K562 (cell line): Measurements from ENCODE around the gene CBR4. TPM values are rescaled to one million over a fixed set of nuclear protein-coding genes. Genes with fewer than 3 reads are reported as not detected.

ENCODE experiments used
- ATAC-seq: fragments of 200-7000 bp; cut with Tn5 transposase; 3 replicates; pipeline ENCODE4 v1.9.1; 2020; ENCODE audit warnings: moderate library complexity
- BruUV-seq: library from RNA; stranded (reverse); fragments of 400-500 nt; replicated peaks from 2 replicates; lab custom pipeline; 2021; lab: Mats Ljungman, UMichigan
- CTCF ChIA-PET: fragments of 300-600 bp; formaldehyde crosslinking; extraction: SDS; loops from one replicate; lab custom pipeline; 2021; ENCODE audit warnings: low intra/inter-chr PET ratio; lab: Yijun Ruan, JAX
- POLR2A ChIA-PET: fragments of 300-600, 350-650 bp; sonication (Branson Sonifier 250); formaldehyde crosslinking; extraction: SDS; loops from one replicate; lab custom pipeline; 2021; ENCODE audit warnings: antibody characterized with exemption, inconsistent platforms; lab: Yijun Ruan, JAX
- DNase-seq, 4 experiments: peaks; one replicate each; pipeline versions ENCODE4 v3.0.0 to v3.0.0-alpha.2; 2011 to 2018; ENCODE audit warnings: low spot score in 3 of 4, mixed read lengths in 3 of 4; ENCODE audit errors: extremely low read depth in 1 of 4
- FAIRE-seq: peaks from 2 replicates; lab custom pipeline; 2011; peaks lifted over from hg19 to GRCh38; lab: Jason Lieb, UNC
- H2AFZ ChIP-seq: 2 replicates; pipeline ENCODE4 v1.6.0; 2011; ENCODE audit warnings: low read depth, low read length, control low read depth, inconsistent platforms
- H3K27ac ChIP-seq: fragments of 200-600 bp; 3 replicates; pipeline ENCODE4 v1.8.0; 2011; ENCODE audit warnings: low read depth, mild to moderate bottlenecking, control low read depth, inconsistent platforms, low read length, moderate library complexity, mixed read lengths; ENCODE audit errors: extremely low read depth
- H3K27me3 ChIP-seq, 2 experiments: fragments of 300-600 bp in 1 of 2; 2 replicates in 1 of 2; 3 replicates in 1 of 2; pipeline versions ENCODE4 v1.6.0 to v1.8.0; 2011; ENCODE audit warnings: inconsistent platforms in 2 of 2, low read length in 2 of 2, mild to moderate bottlenecking in 1 of 2, mixed read lengths in 1 of 2, moderate library complexity in 1 of 2; ENCODE audit not compliant: control insufficient read depth in 2 of 2, insufficient read depth in 2 of 2
- H3K36me3 ChIP-seq: fragments of 300-600 bp; 3 replicates; pipeline ENCODE4 v1.8.0; 2011; ENCODE audit warnings: mild to moderate bottlenecking, low read length, inconsistent platforms; ENCODE audit not compliant: control insufficient read depth, insufficient read depth
- H3K4me1 ChIP-seq, 2 experiments: fragments of 200-600 bp in 1 of 2; replicated peaks in 1 of 2; 2 replicates in 1 of 2; 3 replicates in 1 of 2; pipeline versions ENCODE4 v1.5.1 to v1.8.0; 2011; ENCODE audit warnings: inconsistent platforms in 2 of 2, low read length in 2 of 2, mild to moderate bottlenecking in 1 of 2, mixed read lengths in 1 of 2, moderate library complexity in 1 of 2; ENCODE audit not compliant: control insufficient read depth in 2 of 2, insufficient read depth in 2 of 2
- H3K4me2 ChIP-seq: 2 replicates; pipeline ENCODE4 v1.6.1; 2011; ENCODE audit warnings: low read length, control low read depth, inconsistent platforms, mixed read lengths; ENCODE audit not compliant: insufficient read depth
- H3K4me3 ChIP-seq: fragments of 200-600 bp; sonication (generic), shearing (Covaris generic); 2 replicates; pipeline ENCODE4 v1.5.1; 2016; ENCODE audit warnings: control low read depth, inconsistent platforms
- H3K79me2 ChIP-seq: fragments of 200-600 bp; 3 replicates; pipeline ENCODE4 v1.8.0; 2011; ENCODE audit warnings: low read length, inconsistent platforms; ENCODE audit not compliant: control insufficient read depth, insufficient read depth
- H3K9ac ChIP-seq, 2 experiments: 2 replicates each; pipeline versions ENCODE4 v1.6.0 to v1.6.1; 2011; ENCODE audit warnings: low read depth in 2 of 2, low read length in 2 of 2, control low read depth in 1 of 2, inconsistent platforms in 1 of 2, mild to moderate bottlenecking in 1 of 2, mixed read lengths in 1 of 2; ENCODE audit not compliant: insufficient read depth in 1 of 2
- H3K9me1 ChIP-seq: one replicate; pipeline ENCODE4 v1.6.0; 2011; ENCODE audit warnings: inconsistent platforms, mild to moderate bottlenecking, low read length, moderate library complexity; ENCODE audit not compliant: control insufficient read depth, insufficient read depth
- H3K9me3 ChIP-seq: replicated peaks from 2 replicates; pipeline ENCODE4 v1.5.1; 2011; ENCODE audit warnings: low read depth, low read length, inconsistent platforms; ENCODE audit not compliant: control insufficient read depth, insufficient read depth
- H4K20me1 ChIP-seq: replicated peaks from 2 replicates; pipeline ENCODE4 v1.6.1; 2011; ENCODE audit warnings: low read length, inconsistent platforms, mixed read lengths; ENCODE audit not compliant: control insufficient read depth, insufficient read depth
- COPS2 ChIP-seq: fragments of 450-650 bp; conservative IDR thresholded peaks from 2 replicates; pipeline ENCODE4 v1.6.1; 2016; ENCODE audit warnings: mild to moderate bottlenecking, moderate library complexity
- CUX1 ChIP-seq: fragments of 200-800 bp; sonication (Bioruptor generic); IDR thresholded peaks from 2 replicates; pipeline ENCODE4 v1.6.1; 2016; ENCODE audit warnings: missing genetic modification characterization, missing compliant biosample characterization
- EHMT2 ChIP-seq: fragments of 450-650 bp; IDR thresholded peaks from 2 replicates; pipeline ENCODE4 v1.6.1; 2018; ENCODE audit warnings: antibody characterized with exemption
- GABPB2 ChIP-seq: fragments of 250-450 bp; sonication (Bioruptor Pico); conservative IDR thresholded peaks from 2 replicates; pipeline ENCODE4 v1.5.1; 2021; ENCODE audit warnings: mild to moderate bottlenecking
- LCOR ChIP-seq: sonication (generic); formaldehyde crosslinking; IDR thresholded peaks from 2 replicates; pipeline ENCODE4 v1.8.0; 2022; ENCODE audit warnings: mild to moderate bottlenecking, missing genetic modification reagents
- PRDM10 ChIP-seq: fragments of 450-650 bp; IDR thresholded peaks from 2 replicates; pipeline ENCODE4 v1.6.1; 2018; ENCODE audit not compliant: partially characterized antibody
- RBBP5 ChIP-seq: fragments of 200-600 bp; sonication (generic); IDR thresholded peaks from 2 replicates; pipeline ENCODE4 v1.6.1; 2012; ENCODE audit warnings: borderline replicate concordance, mild to moderate bottlenecking, low read length, control low read depth, inconsistent platforms; ENCODE audit not compliant: insufficient read depth, poor library complexity, severe bottlenecking
- RUNX1 ChIP-seq: sonication (generic); IDR thresholded peaks from 2 replicates; pipeline ENCODE4 v1.6.1; 2016; ENCODE audit warnings: antibody characterized with exemption, low read depth
- ZKSCAN1 ChIP-seq: fragments of 150-350 bp; IDR thresholded peaks from 2 replicates; pipeline ENCODE4 v1.6.1; 2016; ENCODE audit warnings: low read depth, low read length
- ZNF830 ChIP-seq: fragments of 250-450 bp; sonication (Bioruptor Pico); IDR thresholded peaks from 2 replicates; pipeline ENCODE4 v1.5.0; 2021; ENCODE audit warnings: mild to moderate bottlenecking
- WGBS: fragments of 100-300 bp; shearing (Covaris generic); methylation state at CpG from one replicate; pipeline ENCODE4 v1.1.6; 2016; ENCODE audit warnings: low coverage, mixed read lengths; ENCODE audit not compliant: insufficient coverage; ENCODE audit errors: missing lambda C conversion rate; 5-methylcytosine and 5-hydroxymethylcytosine counted together
- in situ Hi-C: fragments of 300-500 bp; cut with MboI; formaldehyde crosslinking; loops from 4 replicates; pipeline ENCODE4 v1.15.0; 2018; ENCODE audit warnings: inconsistent platforms, mixed read lengths
- intact Hi-C: fragments of 100-400 bp; cut with micrococcal nuclease; formaldehyde crosslinking; loops from 2 replicates; pipeline ENCODE4 v1.14.2; 2022
- polyA plus RNA-seq, 8 experiments: library from polyadenylated mRNA; depleted of rRNA in 4 of 8; stranded (reverse) in 5 of 8; unstranded in 3 of 8; fragments of >200 nt; fragmentation: Nextera tagmentation in 2 of 8; fragmentation: Illumina TruSeq in 1 of 8; extraction: Ambion mirVana in 2 of 8; extraction: Trizol in 1 of 8; gene quantifications; 2 replicates each; pipeline versions ENCODE4 v1.2.1 to v1.2.3, GENCODE V29; 2011 to 2014; ENCODE audit warnings: inconsistent platforms in 1 of 8, missing spikeins in 1 of 8
- total RNA-seq, 7 experiments: library from RNA; depleted of rRNA in 6 of 7; stranded (reverse); fragments of >200 nt in 6 of 7; fragmentation: Illumina TruSeq in 2 of 7; extraction: Trizol in 2 of 7; gene quantifications; 2 replicates each; pipeline versions ENCODE4 v1.2.1 to v1.2.3, GENCODE V29; 2011 to 2021; ENCODE audit warnings: low replicate concordance in 1 of 7

Gene CBR4
- total and polyA plus RNA-seq, 9 of the 15 experiments (the other 6 are each of a cell fraction or from before 2014, with no cell fraction given), result 12.1 to 26.4 (median 18.6) TPM

GRCh38 chr4:169052594-169052945 lies 42.5 kb upstream of the CBR4 start:
- Histone ChIP-seq H3K9me1 (no peaks in the 10 kb centered on the region), H3K9me3 (no peaks in the 10 kb centered on the region), H2AFZ (no peak overlapping the region), H3K27ac (no peak overlapping the region), H3K4me1 (no peaks in the 10 kb centered on the region), H3K79me2 (no peaks in the 10 kb centered on the region), H3K36me3 (no peaks in the 10 kb centered on the region), H3K9ac (no peak overlapping the region), H3K4me2 (no peak overlapping the region), H4K20me1 (no peaks in the 10 kb centered on the region), H3K4me3 (no peak overlapping the region), H3K27me3 (peaks cover 32 to 35% of the 10 kb centered on the region in 2 experiments; a peak in 4 of 5 replicates)
- ChIA-PET POLR2A (no interaction called here), CTCF (no interaction called here)
- ATAC-seq (no peak), FAIRE-seq (no peak), DNase-seq (no peak)
- TF ChIP-seq CUX1, result no peak
- no peak for TF ChIP-seq LCOR (CRISPR knock-in tag)
- no peak for TF ChIP-seq COPS2
- no peak for TF ChIP-seq PRDM10
- TF ChIP-seq ZNF830 (CRISPR knock-in tag), result no peak
- no peak for TF ChIP-seq RBBP5
- no peak for TF ChIP-seq ZKSCAN1
- no peak for TF ChIP-seq EHMT2
- no peak for TF ChIP-seq GABPB2 (CRISPR knock-in tag)
- no peak for TF ChIP-seq RUNX1
- no TSS peak for BruUV-seq
- in situ Hi-C loops (no loop called here), intact Hi-C loops (no loop called here)
- 7% methylated on average over 6 of the region's 6 CpGs for WGBS
